Gastroesophageal sphincter (tissue), 3 donors: Measurements from ENCODE around the gene WWP2.

Experiments used
- EP300 ChIP-seq: sonication (generic); formaldehyde crosslinking; IDR thresholded peaks from one replicate; pipeline ENCODE4 v1.6.1; 2017; ENCODE audit warnings: antibody characterized with exemption, mild to moderate bottlenecking
- TF ChIP-seq, protein P1 (sequence below), 4 experiments: fragments of 200-600 bp in 2 of 4; fragments of 450-650 bp in 2 of 4; sonication (generic) in 1 of 4; IDR thresholded peaks; one replicate each; pipeline ENCODE4 v1.5.1; 2017 to 2019; ENCODE audit warnings: antibody characterized with exemption in 4 of 4, mild to moderate bottlenecking in 2 of 4, moderate library complexity in 2 of 4

GRCh38 chr16:69929480-69929879 lies 167.3 kb downstream of the WWP2 start:
- TF ChIP-seq, protein P1, sequence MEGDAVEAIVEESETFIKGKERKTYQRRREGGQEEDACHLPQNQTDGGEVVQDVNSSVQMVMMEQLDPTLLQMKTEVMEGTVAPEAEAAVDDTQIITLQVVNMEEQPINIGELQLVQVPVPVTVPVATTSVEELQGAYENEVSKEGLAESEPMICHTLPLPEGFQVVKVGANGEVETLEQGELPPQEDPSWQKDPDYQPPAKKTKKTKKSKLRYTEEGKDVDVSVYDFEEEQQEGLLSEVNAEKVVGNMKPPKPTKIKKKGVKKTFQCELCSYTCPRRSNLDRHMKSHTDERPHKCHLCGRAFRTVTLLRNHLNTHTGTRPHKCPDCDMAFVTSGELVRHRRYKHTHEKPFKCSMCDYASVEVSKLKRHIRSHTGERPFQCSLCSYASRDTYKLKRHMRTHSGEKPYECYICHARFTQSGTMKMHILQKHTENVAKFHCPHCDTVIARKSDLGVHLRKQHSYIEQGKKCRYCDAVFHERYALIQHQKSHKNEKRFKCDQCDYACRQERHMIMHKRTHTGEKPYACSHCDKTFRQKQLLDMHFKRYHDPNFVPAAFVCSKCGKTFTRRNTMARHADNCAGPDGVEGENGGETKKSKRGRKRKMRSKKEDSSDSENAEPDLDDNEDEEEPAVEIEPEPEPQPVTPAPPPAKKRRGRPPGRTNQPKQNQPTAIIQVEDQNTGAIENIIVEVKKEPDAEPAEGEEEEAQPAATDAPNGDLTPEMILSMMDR (IDR thresholded peaks at IDR 0.05) = no peak
- TF ChIP-seq EP300 = no peak
